Head of caudate nucleus (tissue), 42 donors: ENCODE data around the gene FAM174C.
A peak's percentile ranks its signal among the peaks of the same experiment; 100 is the strongest.

Source experiments
- DNase-seq, 42 donors: peaks; one replicate each; pipeline versions ENCODE4 v3.0.0 to v3.0.0-alpha.2; 2020 to 2021; ENCODE audit warnings: mixed read lengths in 7 of 42
- intact Hi-C: fragments of 100-400 bp; cut with DNase I; formaldehyde crosslinking; loops from one replicate; pipeline ENCODE4 v1.15.0; 2022

The FAM174C gene

DNA sequence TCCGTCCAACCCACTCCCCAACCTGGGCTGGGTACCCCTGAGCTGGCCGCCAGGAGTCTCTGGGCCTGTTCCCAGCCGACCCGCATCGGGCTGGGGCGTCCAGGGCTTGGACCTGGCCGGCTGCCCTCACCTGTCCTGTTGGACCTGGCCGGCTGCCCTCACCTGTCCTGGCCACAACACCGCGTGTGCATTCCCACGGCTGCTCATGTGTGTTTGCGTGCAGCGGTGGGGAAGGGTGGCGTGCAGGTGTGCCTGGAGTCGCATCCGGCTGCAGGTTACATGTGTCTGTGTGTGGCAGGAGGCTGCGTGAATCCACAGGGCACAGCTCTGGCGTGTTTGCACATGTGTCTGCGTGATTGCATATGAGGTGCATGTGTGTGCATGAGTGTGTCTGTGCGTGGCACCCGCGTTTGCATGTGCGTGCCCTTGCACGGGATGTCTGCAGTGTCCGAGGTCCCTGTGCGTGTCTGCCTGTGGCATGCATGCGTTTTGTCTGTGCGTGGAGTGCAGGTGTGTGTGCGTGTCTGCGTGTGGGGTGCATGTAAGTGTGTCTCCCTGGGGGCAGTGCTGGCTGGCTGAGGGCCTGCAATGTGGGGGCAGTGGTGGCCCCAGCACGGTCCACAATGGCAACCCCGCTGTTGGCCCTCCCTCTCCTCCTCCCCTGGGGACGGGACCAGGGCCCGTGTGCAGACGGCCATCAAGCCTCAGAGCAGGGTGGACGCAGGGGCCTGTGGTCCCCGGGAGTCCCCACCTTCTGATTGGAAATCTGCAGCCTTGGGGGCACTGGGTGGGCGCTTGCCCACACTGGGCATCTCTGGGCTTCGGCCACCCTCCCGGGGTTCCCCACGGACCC is 13.7 kb downstream of the FAM174C start:
- intact Hi-C loops = no loop called here
- peak in 1 of 42 donors; percentile 15 for DNase-seq

DNA sequence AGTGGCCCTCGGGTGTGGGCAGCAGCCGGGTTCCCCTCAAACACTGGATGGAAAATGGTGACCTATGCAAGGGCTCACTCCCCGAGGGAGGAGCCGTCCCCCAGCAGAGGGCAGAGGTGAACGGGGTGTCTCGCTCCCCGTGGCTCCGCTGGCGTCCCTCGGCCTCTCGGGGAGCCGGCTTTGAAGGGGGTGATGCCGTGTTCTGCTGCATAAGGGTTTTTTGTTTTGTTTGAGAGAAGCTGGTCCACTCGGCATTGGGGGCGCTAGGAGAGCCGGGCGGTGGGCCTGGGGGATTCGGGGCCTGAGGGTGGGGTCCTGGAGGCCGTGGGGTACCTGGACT is 14.3 kb downstream of the FAM174C start:
- intact Hi-C loops = no loop called here
- no peak for DNase-seq

DNA sequence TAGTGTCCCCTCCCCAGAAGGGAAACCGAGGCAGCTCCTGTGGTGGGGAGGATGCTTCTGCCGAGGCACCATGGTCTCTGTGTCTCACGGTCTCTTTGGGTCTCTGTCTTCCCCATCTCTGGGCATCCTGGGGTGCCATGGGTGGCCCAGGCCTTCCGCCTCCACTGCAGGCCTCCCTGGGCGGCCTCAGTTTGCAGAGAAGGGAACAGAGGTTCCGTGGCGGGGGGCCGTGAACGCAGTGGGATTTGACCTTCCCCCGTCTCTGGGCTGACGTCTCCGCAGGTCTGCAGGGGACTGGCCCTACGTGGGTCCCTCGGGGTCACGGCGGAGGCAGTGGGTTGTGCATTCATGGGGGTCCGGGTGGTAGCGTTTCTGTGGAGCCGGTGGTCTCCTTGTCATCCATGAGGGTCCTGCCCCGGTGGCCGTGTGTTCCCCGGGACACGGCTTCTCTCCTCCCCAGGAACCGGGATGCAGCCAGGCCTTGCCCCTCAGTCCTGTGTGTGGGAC is 14.9 kb downstream of the FAM174C start:
- no peak for DNase-seq
- intact Hi-C loops = no loop called here

DNA sequence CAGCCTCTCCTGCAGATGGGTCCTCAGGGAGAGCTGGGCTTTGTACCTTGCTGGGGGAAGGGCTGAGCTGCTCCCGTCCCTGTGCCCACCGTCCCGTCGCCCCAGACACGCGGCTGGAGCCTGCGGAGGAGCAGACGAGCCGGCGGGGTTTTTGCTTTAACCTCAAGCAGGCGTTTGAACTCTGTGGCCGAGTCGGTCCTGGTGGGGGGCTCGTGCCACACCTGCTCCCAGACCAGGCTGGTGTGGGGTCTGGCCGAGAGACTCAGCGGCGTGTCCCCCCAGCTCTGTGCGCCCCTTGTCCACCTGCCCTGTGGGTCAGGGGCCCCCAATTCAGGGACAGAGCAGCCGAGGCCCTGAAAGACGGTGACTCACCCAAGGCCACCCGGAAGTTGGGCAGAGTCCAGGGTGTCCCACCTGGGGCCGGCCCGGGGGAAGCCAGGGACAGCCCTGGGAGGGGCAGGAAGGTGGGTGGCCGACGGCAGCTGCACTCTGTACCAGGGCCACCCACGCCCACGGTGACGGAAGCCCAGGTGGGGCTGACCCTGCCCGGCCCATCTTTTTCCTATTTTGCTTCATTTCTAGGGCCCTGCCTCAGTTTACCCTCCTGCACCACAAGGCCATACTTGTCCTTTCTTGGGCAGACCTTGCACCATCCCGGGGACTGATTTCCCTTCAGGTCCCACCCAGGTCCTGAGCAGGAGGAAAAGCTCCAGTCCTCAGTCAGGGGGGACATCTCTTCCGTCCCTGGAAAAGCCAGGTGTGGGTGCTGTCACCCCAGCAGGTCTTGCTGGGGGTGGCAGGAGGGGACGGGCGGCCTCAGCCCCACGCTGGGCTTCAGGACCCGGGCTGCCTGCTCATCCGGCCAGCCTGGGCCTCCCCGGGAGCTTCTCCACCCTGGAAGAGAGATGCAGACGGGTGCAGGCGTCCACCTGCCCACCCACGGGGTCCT is 15.6 kb downstream of the FAM174C start:
- no peak for DNase-seq
- intact Hi-C loops = no loop called here

DNA sequence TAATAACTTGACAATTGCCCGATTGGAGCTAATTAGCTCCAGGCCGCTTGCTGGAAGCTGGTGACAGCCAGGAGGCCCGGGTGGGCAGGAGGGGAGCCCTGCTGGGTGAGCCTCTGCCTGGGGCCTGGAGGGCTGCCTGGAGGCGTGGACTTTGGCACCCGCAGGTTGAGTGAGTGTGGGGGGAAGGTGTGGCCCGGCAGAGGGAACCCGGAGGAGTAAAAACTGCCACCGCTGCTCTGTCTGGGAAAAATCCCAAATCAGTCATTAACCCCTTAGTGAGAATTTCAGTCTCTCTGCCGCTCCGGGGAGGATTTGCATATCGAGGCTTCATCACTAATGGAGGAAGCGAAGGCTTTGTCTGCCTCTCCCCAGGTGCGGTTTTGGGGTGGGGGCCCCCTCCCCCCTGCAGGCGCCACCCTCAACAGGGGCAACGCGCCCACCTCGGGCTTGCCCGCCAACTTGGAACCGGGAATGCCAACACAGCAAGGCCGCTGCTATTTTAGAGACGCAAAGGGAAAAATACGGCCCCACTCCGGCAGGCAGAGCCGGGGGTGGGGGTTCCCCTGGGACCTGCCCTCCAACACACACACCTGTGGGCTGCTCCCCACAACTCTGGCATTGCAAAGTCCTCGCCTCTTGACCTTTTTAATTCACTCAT is 16.6 kb downstream of the FAM174C start:
- intact Hi-C loops = no loop called here
- DNase-seq = peak in 16 of 42 donors; percentile 38 to 75 (median 52)

DNA sequence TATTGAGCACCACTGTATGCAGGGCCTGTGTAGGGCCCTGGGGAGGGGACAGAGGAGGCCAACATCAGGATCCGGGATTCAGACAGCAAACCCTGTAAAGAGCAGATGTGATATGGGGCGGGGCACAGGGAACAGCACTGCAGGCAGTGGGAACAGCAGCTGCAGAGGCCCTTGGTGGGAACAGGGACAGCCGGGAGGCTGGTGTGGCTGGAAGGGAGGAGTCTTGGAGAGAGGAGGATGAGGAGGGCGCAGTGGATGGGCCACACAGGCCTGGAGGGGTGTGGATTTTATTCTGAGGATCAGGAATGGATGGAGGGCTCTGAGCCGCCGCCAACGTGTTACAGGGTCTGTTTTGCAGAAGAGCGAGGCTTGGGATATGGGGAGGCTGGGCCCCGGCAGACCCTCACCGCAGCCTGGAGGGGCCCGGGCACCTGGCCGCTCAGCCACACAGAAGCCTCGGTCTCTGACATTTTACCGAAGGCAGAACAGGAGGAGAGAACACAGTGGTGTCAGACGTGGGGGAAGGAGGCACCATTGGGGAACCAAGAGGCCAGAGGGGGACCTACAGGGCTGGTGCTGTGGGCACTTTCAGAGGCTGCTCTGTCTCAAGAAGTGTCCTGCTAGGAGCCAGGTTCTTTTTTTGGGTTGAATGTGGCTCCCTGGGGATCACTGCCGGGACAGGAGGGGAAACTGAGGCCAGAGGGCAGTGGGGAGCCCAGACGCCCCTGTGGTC is 17.3 kb downstream of the FAM174C start:
- intact Hi-C loops = no loop called here
- DNase-seq = no peak

DNA sequence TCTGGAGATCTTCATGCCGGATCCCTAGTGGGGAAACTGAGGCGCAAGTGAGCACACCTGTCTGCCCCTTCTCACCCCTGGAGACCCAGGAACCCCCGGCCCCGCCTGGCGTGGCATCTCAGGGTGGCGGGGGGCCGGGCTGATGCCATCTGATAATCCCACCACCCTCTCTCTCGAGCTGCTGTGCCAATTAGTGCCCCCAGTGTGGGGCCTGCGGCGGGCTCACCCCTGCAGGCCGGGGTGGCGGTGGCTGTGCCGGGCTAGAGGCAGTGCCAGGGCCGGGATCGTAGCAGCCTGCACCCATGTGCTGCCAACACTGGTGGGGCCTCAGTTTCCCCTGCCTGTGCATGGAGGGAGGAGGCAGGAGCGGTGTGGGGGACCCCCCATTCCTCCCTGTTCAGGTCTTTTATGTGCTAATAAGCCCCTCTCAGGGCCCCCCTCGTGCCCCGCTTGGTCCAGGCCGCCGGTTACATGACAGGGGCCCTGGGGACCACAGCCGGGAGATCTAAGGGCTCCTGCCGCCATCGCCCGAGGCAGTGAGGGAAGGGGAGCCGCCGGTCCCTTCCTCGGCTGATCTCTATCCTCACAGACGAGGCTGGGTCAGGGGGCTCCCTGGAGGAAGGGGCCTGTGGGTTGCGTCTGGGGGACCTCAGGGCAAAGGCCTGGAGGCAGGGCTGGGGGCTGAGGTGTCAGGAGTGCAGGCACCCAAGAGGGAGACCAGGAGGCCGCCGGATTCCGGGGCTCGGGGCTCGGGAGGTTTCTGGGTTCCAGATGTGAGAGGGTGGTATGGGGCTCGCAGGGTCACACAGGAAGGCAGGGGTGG is 18.7 kb downstream of the FAM174C start:
- intact Hi-C loops = no loop called here
- no peak for DNase-seq

DNA sequence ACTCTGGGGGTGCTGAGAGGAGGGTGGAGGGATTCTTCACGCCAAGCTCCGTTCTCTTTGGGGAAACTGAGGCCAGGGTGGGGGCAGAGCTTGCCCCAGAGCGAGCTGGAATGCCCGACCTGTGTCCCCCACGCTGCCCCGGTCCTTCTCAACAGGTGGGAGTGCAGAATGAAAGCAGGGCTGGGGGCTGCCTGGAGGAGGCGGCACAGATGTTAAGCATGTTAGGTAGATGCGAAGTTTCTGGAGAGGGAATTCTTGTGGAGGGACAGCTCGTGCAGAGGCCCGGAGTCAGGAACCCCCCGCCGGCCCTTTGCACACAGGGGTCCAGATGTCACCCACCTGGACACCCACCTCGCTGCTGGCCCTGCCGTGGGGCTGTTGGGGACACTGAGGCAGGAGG is 19.4 kb downstream of the FAM174C start:
- no peak for DNase-seq
- intact Hi-C loops = no loop called here

DNA sequence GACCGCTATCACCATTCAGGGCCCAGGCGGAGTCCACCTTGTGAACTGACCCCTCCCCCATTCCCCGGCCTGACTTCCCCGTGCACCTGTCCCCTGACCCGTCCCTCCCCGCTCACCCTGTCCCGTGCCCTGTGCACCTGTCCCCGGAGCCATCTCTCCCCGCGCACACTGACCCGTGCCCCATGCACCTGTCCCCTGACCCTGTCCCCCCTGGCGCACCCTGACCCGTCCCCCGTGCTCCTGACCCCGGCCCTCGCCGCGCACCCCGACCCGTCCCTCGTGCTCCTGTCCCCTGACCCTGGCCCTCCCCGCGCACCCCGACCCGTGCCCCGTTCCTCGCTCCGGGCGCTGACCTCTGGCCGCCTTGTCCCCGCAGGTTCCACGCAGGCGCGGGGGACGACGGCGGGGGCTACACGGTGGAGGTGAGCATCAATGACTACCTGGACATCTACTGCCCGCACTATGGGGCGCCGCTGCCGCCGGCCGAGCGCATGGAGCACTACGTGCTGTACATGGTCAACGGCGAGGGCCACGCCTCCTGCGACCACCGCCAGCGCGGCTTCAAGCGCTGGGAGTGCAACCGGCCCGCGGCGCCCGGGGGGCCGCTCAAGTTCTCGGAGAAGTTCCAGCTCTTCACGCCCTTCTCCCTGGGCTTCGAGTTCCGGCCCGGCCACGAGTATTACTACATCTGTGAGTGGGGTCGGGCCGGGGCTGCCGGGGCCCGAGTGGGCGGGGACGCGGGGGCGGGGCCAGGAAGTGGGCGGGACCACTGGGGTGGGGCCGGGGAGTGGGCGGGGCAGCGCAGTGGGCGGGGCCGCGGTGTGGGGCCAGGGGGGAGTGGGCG is 20.1 kb downstream of the FAM174C start:
- intact Hi-C loops = no loop called here
- peak in 1 of 42 donors; percentile 12 for DNase-seq

DNA sequence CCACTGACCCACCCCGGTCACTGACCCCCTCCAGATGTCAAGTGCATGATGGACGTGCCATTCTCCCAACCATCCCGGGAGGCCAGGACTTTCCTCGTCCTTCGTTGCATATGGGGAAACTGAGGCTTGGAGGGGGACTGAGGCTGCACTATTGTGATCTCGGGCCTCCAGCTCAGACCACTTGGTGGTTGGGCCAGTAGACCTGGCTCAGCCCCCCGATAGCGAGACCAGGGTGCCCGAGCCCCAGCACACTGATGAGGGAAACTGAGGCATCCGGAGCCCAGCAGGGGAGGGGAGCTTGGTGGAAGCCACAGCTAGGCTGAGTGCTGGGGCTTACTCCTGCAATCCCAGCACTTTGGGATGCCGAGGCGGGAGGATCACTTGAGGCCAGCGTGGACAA is 20.7 kb downstream of the FAM174C start:
- no peak for DNase-seq
- intact Hi-C loops = no loop called here

DNA sequence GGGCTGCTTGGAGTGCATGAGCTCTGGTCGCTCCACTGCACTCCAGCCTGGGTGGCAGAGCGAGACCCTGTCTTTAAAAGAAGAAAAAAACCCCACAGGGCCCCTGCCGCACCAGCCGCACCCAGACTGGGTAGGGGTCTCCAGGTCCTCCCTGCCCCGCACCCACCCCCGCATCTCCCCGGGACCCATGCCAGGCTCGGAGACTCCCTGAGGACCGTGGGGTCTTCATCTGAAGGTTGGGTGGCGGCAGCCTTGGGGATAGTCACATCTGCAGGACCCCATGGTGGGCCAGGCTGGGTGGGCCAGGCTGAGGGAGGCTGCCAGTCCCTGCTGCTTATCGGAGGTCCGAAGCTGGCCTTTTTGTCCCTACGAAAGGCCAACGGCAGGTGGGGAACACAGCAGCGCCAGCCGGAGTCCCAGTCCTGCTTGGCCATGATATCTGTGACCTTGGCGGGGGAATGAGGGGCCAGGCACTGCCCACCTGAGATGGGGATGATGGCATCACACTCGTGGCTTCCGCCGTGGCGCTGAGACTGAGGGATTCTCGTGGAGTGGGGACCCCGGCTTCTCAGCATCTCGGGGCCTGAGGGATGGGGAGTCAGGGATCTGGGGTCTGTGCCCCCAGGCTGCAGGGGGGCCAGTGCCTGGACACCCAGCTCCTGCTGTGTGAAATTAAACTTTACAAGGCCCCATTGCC is 21.4 kb downstream of the FAM174C start:
- no peak for DNase-seq

DNA sequence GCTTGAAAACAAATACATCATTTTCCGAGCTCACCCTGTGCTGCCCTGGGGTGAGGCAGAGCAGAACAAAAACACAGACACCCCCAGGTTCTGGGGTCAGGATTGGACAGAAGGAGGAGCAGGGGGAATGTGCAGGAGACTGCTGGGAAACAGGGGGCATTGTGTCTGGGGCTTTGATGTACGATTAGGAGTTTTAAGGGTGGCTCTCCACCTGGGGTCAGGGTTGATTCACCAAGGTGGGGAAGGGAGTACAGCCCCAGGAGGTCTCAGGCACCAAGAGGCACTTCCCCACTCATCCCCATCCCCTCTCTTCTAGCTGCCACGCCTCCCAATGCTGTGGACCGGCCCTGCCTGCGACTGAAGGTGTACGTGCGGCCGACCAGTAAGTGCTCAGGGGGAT is 22.9 kb downstream of the FAM174C start:
- intact Hi-C loops = no loop called here
- no peak for DNase-seq

More for the DNA sequence above, 21.4 kb downstream of the FAM174C start:
- intact Hi-C loops = no loop called here

DNA sequence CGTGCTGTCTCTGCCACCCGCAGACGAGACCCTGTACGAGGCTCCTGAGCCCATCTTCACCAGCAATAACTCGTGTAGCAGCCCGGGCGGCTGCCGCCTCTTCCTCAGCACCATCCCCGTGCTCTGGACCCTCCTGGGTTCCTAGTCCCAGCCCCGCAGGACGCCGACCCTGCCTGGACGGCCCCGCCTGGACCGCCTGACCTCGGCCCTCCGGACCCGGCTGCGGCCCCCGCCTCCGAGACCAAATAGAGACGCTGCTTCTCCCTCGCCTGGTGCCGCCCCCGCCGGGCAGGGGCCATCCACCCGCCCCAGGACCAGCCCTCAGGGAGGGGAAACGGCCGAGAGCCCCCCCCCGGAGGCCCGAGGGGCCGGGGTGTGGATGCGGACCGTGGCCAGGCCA is 24.5 kb downstream of the FAM174C start:
- DNase-seq = no peak
- intact Hi-C loops = no loop called here

DNA sequence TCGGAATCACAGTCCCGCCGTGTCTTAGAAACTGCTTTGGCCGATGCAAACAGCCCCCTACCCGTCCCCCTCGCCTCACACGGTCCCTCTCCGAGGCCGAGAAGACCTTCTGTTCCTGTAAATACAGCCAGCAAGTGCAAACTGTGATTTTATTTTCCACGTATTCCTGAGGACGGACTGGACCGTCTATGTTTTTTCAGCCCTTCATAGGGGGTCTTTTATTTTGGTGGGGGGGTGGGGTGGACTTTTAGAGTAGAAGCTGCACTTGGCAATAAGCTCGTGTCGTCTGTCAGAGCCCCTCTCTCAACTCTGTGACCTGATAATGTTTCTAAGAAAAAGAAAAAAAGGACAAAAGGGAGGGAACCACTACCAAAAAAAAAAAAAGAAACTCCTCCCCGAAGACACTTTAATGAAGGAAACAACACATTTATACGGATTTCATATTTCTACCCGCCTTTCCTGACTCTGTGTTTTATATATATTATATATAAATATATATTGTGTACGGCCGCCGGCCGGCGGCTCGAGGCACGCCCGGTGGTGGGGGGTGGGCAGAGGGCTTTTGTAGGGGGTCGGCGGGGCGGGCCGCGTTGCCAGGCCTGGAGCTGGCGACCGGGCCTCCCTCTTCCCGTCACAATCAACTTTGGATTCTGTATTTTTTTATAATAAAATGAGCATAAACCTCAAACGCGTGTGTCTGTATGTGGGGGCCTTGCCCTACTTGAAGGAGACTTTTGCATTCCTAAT is 25.6 kb downstream of the FAM174C start:
- intact Hi-C loops = no loop called here
- DNase-seq = no peak

DNA sequence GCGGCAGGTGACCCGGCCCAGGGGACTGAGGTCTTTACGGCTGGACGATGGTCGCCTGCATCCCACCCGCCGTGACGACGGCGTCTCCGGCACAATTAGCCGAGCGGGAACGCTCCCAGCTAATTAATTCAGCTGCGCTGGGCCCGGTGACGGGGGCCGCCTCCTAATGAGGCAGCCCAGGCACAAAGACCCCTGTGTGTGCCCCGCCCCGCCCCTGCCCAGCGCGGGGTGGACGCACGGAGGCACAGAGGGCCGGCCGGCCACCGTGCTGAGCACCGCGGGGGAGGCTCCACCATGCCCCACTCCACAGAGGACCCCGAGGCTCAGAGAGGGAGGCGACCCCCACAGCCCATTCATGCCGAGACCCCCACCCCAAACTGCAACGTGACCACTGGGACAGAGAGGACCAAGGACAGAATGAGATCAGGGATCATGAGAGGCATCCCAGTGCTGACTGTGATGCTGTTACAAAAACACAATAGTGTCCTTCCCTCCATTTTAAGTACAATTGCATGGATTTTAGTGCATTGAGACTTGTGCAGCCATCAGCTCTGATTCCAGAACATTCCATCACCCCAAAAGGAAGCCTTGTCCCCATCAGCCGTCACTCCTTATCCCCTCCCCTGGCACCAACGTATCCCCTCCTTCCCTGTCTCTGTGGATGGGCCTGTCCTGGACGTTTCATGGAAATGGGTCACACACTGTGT is 27.4 kb downstream of the FAM174C start:
- intact Hi-C loops = no loop called here
- DNase-seq = peak; percentile 64 to 91 (median 82)
